ENCODE results near the gene SLC1A4.

DNA sequence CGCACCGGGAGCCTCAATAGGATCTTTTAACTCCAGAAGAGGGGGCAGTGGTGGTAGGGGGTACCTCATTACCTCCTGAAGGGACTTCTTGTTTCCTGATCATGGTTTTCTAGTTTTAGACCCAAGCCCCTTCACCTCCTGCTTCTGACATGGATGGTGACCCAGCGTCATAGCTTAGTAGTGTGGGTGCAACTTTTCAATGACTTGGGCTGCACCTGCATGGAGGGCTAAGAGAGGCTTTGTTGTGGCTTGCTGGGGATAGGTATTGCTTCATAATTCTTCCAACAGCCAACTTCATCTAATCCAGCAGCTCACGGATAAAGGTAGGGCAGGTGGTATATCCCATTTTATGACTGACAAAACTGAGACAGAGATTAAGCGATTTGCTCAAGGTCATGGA is 3.0 kb downstream of the SLC1A4 start:
- TF ChIP-seq, protein P1, sequence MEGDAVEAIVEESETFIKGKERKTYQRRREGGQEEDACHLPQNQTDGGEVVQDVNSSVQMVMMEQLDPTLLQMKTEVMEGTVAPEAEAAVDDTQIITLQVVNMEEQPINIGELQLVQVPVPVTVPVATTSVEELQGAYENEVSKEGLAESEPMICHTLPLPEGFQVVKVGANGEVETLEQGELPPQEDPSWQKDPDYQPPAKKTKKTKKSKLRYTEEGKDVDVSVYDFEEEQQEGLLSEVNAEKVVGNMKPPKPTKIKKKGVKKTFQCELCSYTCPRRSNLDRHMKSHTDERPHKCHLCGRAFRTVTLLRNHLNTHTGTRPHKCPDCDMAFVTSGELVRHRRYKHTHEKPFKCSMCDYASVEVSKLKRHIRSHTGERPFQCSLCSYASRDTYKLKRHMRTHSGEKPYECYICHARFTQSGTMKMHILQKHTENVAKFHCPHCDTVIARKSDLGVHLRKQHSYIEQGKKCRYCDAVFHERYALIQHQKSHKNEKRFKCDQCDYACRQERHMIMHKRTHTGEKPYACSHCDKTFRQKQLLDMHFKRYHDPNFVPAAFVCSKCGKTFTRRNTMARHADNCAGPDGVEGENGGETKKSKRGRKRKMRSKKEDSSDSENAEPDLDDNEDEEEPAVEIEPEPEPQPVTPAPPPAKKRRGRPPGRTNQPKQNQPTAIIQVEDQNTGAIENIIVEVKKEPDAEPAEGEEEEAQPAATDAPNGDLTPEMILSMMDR (IDR thresholded peaks at IDR 0.05), result no peak
- no peak for TF ChIP-seq POLR2A (IDR thresholded peaks at IDR 0.05)

Data from breast epithelium (tissue), 3 donors.